GM19372 (cell line): ENCODE data around the gene HDAC1.
"Not testable (repeated sequence)": the region's sequence is repeated elsewhere in the genome, so short reads cannot be mapped to it uniquely, and the experiment has no call there.

Experiments
- ATAC-seq: cut with Tn5 transposase; IDR thresholded peaks from one replicate; pipeline ENCODE4 v1.9.1; 2021; ENCODE audit warnings: mild to moderate bottlenecking, low read depth, moderate library complexity; ENCODE audit not compliant: unreplicated experiment

Gene HDAC1

DNA sequence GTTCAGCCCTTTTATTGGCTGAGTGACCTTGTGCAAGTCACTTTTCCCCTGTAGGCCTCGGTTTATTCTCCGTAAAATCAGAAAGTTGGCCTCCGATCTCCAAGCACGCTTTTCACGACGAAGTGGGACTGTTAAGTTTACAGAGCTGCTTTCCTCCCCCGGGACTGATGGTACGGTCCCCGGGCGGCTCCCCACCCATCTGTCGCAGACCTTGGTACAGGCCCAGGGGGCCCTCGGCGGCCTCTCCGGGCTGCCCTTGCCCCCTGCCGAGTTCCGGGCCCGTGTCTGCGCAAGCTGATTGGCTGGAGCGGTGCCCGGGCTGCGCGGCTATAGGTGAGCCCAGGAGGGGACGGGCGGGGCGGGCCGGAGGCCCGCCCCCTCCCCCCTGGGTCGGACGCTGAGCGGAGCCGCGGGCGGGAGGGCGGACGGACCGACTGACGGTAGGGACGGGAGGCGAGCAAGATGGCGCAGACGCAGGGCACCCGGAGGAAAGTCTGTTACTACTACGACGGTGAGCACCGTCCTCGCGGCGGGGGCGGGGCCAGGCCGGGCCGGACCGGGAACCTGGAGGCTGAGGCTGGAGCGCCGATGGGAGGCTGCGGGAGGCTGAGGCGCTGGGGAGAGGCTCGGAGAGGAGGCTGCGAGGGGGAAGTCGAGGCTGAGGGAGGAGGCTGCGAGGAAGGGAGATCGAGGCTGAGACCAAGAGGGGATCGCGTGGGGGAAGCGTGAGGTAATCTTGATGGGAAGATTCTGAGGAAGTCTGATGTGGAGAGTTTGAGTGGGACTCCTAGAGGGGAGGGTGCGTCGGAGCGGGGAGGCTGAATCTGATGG, at the start of gene HDAC1:
Gene HDAC1, plus strand, starts transcription at position 376 of the 831 bp plus-strand sequence. Its CDS starts 87 bp downstream, at position 463.
- ATAC-seq = peak; percentile 99

DNA sequence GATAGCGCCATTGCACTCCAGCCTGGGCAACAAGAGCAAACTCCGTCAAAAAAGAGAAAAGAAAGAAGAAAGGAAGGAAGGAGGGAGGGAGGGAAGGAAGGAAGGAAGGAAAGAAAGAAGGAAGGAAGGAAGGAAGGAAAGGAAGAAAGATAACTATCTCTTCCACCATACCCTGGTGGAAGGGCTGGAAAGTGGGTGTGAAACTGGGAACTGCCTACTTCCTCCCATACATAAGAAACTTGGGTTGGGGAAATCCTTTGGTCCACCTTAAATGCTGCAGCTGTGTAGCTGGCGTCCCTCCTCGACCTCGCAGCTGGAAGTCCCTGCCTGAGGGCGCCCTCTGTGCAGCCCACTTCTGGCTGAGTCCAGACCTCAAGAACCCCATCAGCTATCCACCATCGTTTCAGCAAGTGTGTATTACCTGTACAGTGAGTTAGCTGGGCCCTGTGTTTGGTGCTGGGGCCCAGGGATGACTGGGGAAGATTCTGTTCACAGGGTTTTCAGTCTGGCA, 49.5 kb upstream of the HDAC1 start:
- no peak for ATAC-seq

DNA sequence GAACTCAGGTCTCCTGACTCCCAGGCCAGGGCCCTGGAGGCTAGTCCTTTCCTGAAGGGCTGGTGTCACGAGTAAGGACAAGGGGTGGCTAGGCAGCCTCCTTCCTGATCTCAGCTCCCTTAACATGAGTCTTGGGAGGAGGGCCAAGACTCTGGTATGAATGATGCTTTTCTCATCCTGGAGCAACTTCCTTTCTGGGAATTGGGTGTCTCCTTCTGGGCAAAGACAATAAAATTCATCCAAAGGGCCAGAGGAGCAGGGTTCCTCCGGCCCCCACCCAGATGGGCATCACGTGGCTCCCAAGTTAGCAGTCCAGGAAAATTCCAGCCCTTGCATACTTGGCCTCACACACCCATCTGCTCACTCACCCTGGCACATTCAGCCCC, 45.0 kb upstream of the HDAC1 start, which contains the start of gene FAM167B:
Gene FAM167B, plus strand, starts transcription at position 335 of the 386 bp plus-strand sequence. CDS start 200 bp downstream, outside the sequence.
- no peak for ATAC-seq

DNA sequence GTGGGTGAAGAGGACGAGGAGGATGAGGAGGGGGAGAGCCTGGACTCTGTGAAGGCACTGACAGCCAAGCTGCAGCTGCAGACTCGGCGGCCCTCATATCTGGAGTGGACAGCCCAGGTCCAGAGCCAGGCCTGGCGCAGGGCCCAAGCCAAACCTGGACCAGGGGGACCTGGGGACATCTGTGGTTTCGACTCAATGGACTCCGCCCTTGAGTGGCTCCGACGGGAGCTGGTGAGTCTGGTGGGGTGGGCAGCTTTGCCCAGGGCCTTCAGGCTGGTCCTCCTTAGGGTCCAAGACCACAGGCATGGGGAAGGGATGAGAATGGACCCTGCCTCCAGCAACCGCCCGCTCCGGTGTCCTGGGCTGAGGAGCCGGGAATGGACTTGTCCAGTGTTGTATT, 44.4 kb upstream of the HDAC1 start:
- ATAC-seq = no peak

DNA sequence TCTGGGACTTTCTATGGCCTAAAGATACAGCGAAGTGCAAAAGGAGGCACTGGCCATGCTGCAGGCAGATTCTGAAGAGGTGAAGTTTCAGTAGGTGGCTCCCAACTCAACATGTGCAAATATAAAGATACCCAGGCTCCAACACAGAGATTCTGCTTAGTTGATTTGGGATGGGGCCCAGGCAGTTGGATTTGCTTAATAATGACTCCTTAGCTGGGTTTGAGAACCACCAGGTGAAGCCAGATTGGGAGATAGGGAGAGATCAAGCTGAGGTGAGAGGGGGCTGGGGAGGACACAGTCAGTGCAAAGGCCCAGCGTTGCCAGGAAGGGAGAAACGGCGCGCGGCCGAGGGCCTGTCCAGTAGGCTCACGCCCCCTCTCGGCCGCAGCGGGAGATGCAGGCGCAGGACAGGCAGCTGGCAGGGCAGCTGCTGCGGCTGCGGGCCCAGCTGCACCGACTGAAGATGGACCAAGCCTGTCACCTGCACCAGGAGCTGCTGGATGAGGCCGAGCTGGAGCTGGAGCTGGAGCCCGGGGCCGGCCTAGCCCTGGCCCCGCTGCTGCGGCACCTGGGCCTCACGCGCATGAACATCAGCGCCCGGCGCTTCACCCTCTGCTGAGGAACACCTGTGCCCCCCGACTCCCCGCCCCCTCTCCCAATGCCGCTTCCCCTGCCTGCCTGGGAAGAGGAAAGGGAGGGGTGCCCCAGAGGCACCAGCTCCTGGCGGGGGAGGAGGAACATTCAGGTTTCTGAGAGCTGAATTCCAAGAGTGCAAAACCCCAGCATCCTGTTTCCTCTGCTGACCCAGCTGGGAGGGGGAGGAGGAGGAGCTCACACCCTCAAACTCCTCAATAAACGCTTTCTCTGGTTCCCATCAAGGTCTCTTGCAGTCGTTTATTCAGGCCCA, 43.6 kb upstream of the HDAC1 start:
- no peak for ATAC-seq

DNA sequence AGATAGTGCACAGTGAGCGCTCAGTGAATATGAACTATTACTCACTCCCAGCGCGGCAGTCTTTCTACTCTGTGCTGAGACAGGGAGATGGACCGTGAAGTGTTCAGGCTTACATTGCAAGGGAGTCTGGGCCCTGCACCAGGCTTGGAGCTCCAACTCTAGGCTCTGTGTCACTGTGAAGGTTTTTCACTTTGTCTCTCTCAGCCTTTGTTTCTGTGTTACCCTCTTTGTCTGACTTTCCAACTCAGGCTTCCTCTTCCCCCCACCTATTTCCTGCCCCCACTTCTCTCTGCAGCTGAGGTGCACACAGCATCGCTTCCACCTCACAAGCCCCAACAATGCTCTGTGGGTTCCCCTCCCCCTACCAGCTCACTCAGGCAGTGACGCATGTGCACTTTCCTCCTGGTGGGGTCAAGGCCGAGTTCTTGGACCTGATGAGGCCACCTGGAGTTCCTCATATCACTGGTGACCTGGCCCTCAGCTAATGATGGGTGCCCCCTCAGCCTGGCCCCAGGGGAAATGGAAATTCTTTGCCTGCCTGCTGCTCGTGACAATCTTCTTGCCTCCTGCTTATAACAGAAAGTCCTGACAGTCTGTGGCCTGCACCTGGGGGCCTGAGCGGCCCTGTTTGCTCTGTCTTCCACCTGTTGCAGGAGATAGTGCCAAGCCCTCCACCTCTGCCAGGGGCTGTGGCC, 41.9 kb upstream of the HDAC1 start:
- peak; percentile 58 for ATAC-seq

DNA sequence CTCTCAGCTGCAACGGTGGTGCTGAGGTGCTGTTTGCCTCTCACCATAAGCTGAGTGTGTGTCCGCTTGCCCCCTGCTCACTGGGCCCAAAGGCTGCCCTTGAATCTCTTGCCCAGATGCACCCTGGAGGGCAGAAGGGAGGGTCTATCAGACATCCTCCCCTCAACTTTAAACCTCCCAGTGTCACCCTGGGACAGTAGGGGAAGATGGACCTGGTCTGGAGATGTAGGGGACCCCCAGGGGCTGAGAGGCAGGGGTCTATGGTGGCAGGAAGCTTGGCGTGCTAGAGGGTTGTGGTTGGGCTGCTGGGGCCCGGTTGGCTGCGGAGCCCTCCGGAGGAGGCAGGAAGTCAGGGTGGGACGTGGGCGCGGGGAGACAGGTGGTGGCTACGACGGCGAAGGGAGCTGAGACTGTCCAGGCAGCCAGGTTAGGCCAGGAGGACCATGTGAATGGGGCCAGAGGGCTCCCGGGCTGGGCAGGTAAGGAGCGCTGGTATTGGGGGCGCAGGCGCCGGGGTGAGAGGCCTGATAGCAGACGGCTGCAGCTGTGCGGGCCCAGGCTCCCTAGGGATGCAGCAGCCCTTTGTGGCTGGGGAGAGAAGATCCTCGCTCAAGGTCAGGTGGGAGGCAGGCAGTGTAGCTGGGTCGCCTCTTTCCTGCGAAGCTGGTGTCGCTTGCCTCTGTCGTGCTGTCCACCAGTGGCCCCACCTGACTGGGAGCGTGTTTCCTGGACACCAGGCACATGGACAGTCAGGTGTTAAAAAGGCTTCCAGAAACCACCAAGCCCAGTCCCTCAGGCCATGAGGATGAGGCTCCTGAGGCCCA, 40.8 kb upstream of the HDAC1 start, which contains the start of gene LCK:
Gene LCK, plus strand, starts transcription at position 373 of the 824 bp plus-strand sequence. CDS start 23,065 bp downstream, outside the sequence.
- ATAC-seq = no peak

DNA sequence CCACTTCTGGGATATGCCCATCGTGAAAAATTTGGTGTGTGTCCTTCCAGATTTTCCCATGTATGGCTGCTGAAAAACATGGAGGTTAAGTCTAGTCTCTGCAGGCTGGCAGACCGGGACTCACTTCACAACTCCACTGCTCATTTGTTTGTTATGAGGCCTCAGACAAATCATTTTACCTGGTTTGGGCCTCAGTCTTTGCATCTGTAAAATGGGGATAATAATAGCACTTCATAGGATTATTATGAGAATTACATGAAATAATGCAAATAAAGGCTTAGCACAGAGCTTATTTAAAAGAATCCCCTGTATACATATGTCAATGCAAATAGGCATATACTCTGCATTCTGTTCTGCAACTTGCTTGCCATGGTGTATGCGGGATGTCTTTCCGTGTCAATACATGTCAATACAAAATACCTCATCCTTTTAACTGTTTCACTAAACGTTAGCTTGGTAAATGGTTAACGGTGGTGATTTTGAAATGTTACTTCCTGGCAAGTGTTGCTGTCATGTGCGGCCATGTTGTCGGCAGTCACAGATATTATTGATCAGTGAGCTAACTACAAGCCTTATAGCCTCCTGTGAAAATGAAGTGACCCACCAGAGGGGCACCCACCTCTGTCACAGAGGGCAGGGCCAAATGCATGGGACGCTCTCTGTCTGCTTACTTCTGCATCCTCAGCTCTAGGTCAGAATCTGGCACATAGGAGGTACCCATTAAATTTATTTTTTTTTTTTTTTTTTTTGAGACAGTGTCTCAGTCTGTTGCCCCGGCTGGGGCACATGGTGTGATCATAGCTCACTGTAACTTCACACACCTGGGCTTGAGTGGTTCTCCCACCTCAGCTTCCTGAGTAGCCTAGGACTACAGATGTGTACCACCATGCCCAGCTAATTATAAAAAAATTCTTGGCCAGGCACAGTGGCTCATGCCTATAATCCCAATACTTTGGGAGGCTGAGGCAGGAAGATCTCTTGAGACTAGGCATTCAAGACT, 36.5 kb upstream of the HDAC1 start:
- no peak for ATAC-seq

DNA sequence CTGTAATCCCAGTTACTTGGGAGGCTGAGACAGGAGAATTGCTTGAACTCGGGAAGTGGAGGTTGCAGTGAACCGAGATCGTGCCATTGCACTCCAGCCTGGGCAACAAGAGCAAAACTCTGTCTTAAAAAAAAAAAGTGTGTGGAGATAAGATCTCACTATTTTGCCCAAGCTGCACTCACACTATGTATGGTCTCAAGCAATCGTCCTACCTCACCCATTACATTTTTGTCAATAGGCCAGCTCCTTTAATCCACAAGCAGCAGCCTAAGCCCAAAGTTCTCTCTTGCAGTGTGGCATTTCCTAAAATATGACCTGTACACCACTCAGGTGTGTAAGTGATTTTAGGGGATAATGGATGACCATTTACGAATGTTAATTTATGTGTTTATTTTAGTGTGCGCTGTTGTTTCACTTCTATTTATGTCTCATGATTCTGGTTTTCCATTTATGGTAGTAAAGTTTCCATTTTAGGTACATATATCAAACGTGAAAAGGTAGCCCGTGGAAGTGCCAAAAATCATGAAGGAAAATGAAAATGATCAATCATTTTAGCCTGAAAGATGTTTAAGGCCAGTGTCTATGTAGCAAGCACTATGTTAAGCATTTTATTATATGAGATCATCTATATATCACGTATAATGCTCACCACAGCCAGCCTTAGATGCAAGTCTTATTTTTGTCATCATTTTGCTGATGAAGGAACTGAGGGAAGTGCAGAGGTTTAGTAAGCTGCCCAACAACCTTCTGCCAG, 35.2 kb upstream of the HDAC1 start:
- ATAC-seq = no peak

DNA sequence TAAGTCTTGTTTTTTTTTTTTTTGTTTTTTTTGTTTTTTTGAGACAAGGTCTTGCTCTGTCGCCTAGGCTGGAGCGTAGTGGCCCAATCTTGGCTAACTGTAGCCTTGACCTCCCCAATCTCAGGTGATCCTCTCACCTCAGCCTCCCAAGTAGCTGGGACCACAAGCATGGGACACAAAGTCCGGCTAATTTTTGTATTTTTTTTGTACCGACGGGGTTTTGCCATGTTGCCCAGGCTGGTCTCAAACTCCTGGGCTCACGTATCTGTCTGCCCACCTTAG, 34.7 kb upstream of the HDAC1 start:
- ATAC-seq = no peak

DNA sequence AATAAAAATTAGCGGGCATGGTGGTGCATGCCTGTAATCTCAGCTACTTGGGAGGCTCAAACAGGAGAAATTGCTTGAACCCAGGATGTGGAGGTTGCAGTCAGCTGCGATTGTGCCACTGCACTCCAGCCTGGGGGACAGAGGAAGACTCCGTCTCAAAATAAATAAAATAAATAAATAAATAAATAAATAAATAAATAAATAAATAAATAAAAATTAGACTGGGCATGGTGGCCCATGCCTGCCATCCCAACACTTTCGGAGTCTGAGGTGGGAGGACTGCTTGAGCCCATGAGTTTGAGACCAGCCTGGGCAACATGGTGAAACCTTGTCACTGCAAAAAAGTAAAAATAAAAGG, 28.7 kb upstream of the HDAC1 start:
- not testable (repeated sequence) for ATAC-seq

DNA sequence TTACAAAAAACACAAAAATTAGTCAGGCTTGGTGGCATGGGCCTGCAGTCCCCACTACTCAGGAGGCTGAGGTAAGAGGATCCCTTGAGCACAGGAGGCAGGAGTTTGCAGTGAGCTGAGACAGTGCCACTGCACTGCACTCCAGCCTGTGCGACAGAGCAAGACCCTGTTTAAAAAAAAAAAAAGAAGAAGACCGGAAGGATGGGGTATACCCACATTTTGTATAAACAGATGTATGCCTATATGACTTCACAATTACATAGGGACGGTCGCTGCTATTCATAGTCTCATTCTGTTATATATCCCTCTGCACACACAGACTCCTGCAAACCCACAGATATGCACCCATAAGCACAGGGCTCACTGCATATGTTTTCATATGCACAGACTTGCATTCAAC, 28.1 kb upstream of the HDAC1 start:
- ATAC-seq = no peak

DNA sequence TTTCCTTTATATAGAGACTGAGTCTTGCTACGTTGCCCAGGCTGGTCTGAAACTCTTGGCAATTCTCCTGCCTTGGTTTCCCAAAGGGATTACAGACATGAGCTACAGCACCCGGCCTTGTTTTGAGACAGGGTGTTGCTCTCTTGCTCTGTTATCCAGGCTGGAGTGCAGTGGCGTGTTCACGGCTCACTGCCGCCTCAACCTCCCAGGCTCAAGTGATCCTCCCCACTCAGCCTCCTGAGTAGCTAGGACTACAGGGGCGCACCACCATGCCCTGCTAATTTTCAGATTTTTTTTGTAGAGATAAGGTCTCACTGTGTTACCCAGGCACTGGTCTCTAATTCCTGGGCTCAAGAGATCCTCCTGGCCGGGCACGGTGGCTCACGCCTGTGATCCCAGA, 26.0 kb upstream of the HDAC1 start:
- no peak for ATAC-seq

DNA sequence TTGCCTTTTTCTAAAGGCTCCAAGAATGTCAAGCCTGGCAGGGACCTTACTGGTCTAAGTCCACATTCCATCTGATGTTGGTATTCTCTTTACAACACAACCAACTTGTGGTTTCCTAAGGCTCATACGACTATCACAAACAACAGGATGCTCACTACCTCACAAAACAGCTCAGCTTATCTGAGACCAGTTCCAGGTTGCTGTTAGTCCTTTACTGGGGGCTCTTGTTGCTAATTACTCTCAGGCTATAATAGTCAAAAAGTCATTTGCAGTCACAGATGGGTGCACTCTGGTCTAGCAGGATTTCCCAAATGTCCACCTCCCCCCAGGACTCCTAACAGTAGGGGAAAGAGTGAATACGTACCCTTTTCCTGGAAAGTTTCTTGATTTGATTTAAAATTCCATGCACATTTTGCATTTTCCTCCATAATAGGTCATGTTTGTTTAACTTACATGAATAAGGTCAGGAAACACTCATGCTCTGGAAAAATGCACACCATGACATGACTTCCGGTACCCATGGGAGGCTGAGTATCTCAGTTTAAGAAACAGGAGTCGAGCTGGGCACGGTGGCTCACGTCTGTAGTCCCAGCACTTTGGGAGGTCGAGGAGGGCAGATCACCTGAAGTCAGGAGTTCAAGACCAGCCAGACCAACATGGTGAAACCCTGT, 24.8 kb upstream of the HDAC1 start:
- ATAC-seq = no peak

DNA sequence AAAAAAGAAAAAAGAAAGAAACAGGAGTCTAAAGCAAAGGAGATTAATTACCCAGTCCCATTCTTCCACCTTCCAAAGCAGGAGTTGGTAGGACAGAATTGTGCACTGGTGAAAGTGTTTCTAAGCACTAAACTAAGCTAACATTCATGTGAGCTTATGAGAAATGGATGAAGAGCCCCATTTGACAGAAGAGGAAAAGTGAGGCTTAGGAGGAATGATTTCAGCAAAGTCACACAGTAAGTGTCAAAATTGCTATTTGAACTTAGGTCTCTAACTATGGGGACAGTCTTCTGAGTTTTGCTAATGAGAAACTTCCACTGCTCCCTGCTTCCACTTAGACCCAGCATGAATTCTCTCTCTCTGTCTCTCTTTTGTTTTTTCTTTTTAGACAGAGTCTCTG, 22.1 kb upstream of the HDAC1 start:
- no peak for ATAC-seq

DNA sequence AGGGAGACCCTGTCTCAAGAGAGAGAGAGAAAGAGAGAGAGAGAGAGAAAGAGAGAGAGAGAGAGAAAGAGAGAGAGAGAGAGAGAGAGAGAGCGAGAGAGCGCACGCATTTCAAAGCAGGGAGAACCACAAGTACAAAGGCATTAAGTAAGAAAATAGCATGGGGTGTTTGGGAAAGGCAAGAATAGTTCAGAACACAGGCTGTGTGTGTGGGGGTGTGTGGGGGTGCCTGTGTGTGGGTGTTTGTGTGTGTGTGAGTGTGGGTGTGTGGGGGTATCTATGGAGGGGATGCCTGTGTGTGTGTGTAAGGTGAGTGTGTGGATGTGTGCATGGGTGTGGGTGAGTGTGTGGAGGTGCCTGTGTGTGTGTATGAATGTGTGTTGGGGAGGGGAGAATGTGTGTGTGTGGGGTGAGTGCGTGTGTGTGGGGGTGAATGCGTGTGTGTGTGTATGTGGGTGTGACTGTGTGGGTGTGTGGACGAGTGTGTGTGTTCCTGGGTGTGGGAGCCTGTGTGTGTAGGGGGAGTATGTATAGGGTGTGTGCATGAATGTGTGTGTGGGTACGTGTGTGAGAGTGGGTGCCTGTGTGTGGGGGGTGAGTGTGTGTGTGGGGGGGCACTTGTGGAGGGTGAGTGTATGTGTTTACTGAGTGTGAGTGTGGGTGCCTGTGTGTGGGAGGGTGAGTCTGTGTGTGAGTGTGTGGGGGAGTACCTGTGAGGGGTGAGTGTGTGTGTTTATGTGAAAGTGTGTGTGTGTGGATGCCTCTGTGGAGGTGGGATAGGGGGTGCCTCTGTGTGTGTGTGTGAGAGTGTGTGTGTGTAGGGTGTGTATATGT, 19.1 kb upstream of the HDAC1 start:
- no peak for ATAC-seq
